GM20000 (cell line): Measurements from ENCODE around the gene EMX1.

Source experiments
- DNase-seq: peaks from one replicate; pipeline ENCODE4 v3.0.0; 2012; ENCODE audit warnings: low spot score
- CTCF ChIP-seq: IDR thresholded peaks from 2 replicates; pipeline ENCODE4 v1.5.1; 2012; ENCODE audit warnings: mild to moderate bottlenecking, control low read depth; ENCODE audit errors: extremely low read depth, missing control alignments

EMX1 gene

GRCh38 chr2:72926811-72927465, 9.6 kb downstream of the EMX1 start:
- no peak for TF ChIP-seq CTCF
- no peak for DNase-seq

DNA sequence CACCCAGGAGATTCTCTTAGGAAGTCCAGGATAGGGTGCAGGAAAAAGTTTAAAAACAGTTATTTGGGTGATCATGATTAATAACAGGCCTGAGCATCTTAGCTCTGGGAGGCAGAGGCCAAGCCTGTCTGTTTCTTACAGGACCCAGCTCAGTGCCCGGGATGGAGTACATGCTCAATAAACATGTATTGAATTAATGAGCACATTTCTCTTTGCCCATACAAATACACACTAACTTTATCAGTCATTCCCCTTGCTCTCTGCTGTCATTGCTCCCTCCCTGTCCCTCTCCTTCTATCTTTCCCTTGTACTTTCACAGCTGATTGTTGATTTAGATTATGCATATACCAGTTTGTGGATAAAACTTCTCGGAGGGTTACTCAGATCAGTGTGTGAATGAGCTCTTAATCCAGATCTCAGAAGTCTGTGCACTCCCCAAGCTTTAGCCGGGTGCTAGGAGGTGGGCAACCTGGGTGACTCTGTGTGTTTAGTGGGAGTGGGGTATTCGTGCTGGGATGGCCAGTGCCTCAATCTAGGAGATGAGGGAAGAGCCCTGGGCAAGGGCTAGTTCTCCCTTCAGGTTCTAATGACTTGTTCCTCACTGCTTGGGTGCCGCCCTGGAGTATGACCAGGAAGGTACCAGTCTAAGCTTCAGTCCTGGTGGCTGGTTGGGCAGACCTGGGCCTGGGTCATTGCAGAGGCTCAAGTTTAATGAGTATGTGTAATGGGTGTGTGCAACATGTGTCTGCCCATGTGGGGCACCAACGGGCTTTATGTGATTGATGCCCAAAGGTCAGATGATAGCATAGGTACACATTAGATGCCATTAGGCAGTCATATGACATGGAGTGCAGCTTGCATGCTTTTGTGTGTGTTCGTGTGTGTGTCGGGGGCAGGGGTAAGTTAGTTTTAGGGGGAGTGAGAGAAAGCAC, 10.6 kb downstream of the EMX1 start:
- TF ChIP-seq CTCF, result no peak
- no peak for DNase-seq

GRCh38 chr2:72929010-72929409, 11.7 kb downstream of the EMX1 start:
- TF ChIP-seq CTCF, result no peak
- DNase-seq, result no peak

DNA sequence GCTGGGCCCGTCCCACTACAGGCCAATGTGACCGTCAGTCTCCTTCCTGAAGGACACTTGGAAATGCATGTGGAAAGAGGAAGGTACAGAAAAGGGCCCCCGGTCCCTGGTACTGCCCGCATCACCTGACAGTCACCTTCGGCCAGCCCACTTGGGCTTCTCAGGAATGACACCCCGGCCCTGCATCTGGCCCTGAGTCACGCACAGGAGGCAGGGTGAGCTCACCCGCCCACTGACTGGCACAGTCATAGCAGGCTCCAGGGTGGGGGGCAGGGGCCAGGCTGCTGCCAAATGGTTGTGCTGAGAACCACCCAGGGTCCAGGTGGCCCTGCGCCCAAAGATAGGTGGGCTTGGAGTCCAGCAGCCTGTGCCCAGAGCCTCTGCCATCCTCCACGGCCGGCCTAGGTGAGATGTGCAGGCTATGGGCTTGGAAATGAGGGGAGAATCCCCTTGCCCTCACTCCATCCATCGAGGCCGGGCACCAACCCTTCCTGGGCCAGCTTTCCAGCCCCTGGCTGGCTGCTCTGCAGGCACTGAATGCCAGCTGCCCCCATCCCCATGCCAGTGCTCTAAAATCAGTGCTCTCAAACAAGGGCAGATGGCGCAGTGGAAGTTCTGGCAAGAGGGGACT, 14.1 kb downstream of the EMX1 start:
- TF ChIP-seq CTCF, result no peak
- DNase-seq, result no peak

DNA sequence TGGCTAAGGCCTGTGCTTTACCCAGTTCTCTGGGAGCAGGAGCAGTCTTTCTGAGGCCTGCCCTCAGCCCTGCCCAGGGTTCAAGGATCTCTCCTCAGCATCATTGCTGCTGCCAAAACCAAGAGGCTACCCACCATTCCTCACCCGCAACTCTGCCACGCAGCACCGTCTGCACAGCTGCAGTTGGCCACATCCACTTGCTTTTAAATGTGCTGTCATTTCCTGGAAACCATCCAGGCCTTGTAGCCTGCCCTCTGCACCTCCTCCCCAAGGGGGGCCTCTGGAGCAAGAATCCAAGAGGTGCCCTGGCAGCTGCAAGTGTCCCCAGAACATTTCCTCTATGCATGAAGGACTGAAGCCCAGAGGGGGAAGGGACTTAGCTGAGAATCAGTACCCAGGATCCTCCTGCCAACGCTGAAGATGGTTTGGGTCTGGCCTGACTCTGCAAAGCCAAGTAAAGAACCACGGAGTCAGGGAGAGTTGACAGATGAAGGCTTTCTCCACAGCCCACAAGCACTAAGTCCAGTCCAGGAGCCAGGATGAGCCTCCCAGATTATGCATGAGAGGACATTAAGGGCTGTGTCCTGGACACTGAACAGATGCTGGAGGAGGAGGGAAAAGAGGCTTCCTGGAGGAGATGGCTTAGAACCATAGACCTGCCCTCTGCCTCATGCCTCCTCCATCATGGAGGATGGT, 14.9 kb downstream of the EMX1 start:
- DNase-seq, result no peak
- no peak for TF ChIP-seq CTCF

DNA sequence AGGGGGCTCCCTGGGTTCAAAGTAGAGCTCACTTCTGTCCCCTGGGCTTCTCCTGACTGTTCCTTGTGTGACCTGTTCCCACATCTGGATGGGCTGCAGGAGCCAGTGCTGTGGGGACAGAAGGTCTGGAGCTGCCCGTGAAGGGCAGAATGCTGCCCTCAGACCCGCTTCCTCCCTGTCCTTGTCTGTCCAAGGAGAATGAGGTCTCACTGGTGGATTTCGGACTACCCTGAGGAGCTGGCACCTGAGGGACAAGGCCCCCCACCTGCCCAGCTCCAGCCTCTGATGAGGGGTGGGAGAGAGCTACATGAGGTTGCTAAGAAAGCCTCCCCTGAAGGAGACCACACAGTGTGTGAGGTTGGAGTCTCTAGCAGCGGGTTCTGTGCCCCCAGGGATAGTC, 15.5 kb downstream of the EMX1 start:
- no peak for TF ChIP-seq CTCF
- no peak for DNase-seq
